Measurements from ENCODE around the gene AP2B1.
"Not testable (repeated sequence)": the region's sequence is repeated elsewhere in the genome, so short reads cannot be mapped to it uniquely, and the experiment has no call there.

AP2B1 gene

DNA sequence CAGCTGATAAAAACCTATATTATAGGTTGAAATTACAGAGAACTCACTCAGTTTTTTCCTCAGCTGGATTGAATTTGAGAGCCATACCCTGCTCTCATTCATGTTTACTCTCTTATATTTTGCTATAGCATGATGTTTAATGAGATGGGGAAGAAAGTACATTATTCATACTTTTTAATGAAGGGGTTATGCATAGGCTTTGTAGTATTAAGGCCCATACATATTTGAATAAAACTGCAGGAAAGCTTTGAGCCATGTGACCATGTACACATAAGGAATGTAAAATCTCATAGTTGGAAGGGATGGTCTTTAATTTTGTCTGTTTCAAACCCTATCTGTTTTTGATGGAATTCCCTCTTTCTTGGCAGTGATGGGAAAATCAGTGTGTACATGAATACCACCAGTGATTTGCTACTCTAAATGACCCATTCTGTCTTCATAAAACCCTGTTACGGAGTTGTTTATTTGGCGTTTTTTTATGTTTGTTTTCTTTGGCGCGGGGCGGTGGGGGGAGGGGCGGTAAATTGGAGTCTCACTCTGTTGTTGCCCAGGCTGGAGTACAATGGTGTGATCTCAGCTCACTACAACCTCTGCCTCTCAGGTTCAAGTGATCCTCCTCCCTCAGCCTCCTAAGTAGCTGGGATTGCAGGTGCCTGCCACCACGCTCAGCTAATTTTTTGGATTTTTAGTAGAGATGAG lies 105.5 kb downstream of the AP2B1 start:
- no peak overlapping the region for H3K27ac ChIP-seq
- no peak for DNase-seq (ENCODE audit: low spot score)
- no peak overlapping the region for H3K4me3 ChIP-seq
- TF ChIP-seq, protein P1, sequence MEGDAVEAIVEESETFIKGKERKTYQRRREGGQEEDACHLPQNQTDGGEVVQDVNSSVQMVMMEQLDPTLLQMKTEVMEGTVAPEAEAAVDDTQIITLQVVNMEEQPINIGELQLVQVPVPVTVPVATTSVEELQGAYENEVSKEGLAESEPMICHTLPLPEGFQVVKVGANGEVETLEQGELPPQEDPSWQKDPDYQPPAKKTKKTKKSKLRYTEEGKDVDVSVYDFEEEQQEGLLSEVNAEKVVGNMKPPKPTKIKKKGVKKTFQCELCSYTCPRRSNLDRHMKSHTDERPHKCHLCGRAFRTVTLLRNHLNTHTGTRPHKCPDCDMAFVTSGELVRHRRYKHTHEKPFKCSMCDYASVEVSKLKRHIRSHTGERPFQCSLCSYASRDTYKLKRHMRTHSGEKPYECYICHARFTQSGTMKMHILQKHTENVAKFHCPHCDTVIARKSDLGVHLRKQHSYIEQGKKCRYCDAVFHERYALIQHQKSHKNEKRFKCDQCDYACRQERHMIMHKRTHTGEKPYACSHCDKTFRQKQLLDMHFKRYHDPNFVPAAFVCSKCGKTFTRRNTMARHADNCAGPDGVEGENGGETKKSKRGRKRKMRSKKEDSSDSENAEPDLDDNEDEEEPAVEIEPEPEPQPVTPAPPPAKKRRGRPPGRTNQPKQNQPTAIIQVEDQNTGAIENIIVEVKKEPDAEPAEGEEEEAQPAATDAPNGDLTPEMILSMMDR (IDR thresholded peaks at IDR 0.05): no peak

DNA sequence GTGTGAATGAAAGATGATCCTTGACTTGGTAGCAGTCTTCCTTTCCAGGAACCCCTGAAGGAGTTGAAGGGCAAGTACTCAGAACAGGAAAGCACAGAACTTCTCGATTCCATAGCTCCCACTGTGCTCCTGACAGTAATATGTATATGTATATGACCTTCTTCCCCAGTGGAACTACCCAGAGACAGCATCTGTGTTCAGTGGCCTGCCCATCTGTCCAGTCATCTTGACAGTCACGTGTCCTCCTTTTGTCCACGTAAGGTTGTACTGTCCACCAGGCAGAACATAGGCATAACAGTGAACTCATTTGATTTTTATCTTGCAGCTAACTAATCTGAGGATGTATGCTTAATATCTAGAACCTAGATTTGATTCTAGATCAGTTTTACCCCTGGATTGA lies 106.5 kb downstream of the AP2B1 start:
- Histone ChIP-seq H3K27ac (no peak overlapping the region), H3K4me3 (no peak overlapping the region)
- DNase-seq (ENCODE audit: low spot score): no peak
- TF ChIP-seq, protein P1 (IDR thresholded peaks at IDR 0.05): no peak

DNA sequence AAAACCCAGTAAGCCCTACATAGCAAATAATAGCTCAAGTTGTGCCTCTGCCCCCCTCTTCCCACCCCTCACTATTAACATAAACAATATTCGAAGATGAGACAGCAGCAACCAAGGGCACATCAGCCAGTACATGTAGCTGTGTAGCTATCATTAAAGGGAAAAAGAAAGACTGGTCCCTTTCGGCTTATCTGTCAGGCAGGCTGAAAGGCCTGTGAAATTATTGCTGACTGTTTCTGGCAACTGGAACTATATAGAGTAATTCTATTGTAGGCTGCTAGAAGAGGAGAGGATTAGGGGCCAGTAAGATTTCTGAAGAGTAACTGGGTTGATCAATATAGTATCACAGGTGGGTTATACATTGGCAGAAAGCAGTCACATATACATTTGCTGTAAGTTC lies 107.8 kb downstream of the AP2B1 start:
- Histone ChIP-seq H3K4me3 (no peak overlapping the region), H3K27ac (no peak overlapping the region)
- TF ChIP-seq, protein P1 (IDR thresholded peaks at IDR 0.05): no peak
- no peak for DNase-seq (ENCODE audit: low spot score)

DNA sequence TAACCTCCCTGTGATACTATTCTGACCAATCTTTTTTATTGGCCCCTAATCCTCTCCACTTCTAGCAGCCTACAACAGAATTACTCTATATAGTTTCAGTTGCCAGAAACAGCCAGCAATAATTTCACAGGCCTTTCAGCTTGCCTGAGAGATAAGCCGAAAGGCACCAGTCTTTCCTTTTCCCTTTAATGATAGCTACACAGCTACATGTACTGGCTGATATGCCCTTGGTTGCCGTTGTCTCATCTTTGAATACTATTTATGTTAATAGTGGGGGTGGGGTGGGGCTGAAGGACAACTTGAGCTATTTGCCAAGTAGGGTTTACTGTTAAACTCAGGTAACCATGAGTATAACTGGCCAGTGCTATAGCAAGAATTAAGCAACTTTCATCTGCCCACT lies 108.5 kb downstream of the AP2B1 start:
- Histone ChIP-seq H3K27ac (no peak overlapping the region), H3K4me3 (no peak overlapping the region)
- no peak for DNase-seq (ENCODE audit: low spot score)
- TF ChIP-seq, protein P1 (IDR thresholded peaks at IDR 0.05): no peak

DNA sequence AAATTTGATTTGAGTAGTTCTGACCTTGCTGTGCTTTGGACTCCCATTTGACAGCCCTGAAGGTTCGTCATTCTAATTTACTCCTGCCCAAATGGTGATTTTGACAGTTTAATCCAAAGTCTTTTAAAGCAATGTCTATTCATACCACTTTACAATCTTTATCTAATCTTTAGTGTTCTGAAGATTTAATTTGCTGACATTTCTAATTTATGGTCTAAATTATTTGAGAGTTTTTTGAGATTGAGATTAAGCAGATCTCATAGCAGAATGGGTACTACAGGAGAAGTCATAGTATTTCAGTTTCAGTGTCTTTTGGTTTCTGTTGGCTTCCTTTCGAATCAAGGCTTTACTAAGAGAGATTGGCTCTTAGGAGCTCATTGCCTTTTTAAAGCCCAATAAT lies 111.7 kb downstream of the AP2B1 start:
- no peak overlapping the region for H3K27ac ChIP-seq
- H3K4me3 ChIP-seq: no peak overlapping the region
- TF ChIP-seq, protein P1 (IDR thresholded peaks at IDR 0.05): no peak
- no peak for DNase-seq (ENCODE audit: low spot score)

DNA sequence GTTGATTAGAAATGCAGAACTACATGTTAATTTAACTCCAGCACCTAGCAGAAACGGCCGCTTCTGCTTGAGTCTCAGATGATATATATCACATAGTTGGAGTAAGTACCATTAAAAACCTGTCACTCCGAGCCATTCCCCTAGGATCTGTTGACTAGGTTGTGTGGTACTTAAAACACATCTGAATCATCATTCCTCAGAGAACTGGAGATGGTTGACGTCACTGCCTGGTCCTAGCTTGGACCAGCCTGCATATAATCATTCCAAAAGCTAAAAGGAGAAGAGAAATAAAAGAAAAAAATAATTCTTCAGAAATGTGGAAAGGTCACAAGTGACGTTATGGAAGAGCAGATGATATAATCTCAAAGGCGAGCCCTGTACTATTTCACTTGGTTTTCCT lies 113.0 kb downstream of the AP2B1 start:
- no peak for DNase-seq (ENCODE audit: low spot score)
- Histone ChIP-seq H3K27ac (no peak overlapping the region), H3K4me3 (no peak overlapping the region)
- TF ChIP-seq, protein P1 (IDR thresholded peaks at IDR 0.05): no peak

DNA sequence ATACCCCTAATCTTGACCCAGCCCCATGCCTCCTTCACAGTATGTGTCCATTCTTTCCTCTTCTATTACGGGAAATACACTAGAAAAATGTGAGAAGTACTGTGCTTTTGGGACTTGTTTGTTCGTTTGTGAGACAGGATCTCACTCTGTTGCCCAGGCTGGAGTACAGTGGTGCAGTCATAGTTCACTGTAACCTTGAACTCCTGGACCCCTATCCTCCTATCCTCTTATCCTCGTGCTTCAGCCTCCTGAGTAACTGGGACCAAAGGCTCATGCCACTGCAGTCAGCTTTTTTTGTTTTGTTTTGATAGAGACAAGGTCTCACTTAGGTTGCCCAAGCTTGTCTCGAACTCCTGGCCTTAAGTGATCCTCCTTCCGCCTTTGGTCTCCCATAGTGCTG lies 114.4 kb downstream of the AP2B1 start:
- no peak overlapping the region for H3K27ac ChIP-seq
- no peak overlapping the region for H3K4me3 ChIP-seq
- no peak for DNase-seq (ENCODE audit: low spot score)
- TF ChIP-seq, protein P1 (IDR thresholded peaks at IDR 0.05): no peak

DNA sequence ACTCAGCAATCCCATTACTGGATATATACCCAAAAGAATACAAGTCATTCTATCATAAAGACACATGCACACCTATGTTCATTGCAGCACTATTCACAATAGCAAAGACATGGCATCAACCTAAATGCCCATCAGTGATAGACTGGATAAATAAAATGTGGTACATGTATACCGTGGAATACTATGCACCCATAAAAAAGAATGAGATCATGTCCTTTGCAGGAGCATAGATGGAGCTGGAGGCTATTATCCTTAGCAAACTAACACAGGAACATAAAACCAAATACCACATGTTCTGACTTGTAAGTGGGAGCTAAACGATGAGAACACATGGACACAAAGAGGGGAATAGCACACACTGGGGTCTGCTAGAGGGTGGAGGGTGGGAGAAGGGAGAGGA lies 116.2 kb downstream of the AP2B1 start:
- H3K4me3 ChIP-seq; DNase-seq (ENCODE audit: low spot score); H3K27ac ChIP-seq: not testable (repeated sequence)

Data from coronary artery (tissue), 2 donors.